Aorta (tissue), 5 donors: ENCODE measurements around the gene RPL32. TPM values are rescaled to one million over a fixed set of nuclear protein-coding genes. Genes with fewer than 3 reads are reported as not detected.
"Not testable (repeated sequence)": the region's sequence is repeated elsewhere in the genome, so short reads cannot be mapped to it uniquely, and the experiment has no call there.

ENCODE experiments used
- ATAC-seq: fragments of 200-7000 bp; cut with Tn5 transposase; one replicate; pipeline ENCODE4 v1.9.1; 2022; ENCODE audit warnings: moderate library complexity; ENCODE audit not compliant: low FRiP score
- DNase-seq, 2 donors: peaks; one replicate each; pipeline ENCODE4 v3.0.0-alpha.2; 2020
- H3K27ac ChIP-seq, 2 donors: one replicate each; pipeline ENCODE4 v1.5.1; 2013; ENCODE audit warnings: low read length in 2 of 2, mild to moderate bottlenecking in 2 of 2, moderate library complexity in 2 of 2, control low read depth in 1 of 2, inconsistent platforms in 1 of 2, low read depth in 1 of 2
- H3K27me3 ChIP-seq, 2 donors: one replicate each; pipeline ENCODE4 v1.6.1; 2013; ENCODE audit warnings: control low read depth in 1 of 2, low read length in 1 of 2, mild to moderate bottlenecking in 1 of 2, moderate library complexity in 1 of 2; ENCODE audit not compliant: insufficient read depth in 2 of 2, control insufficient read depth in 1 of 2
- H3K36me3 ChIP-seq, 2 donors: one replicate each; pipeline ENCODE4 v1.6.1; 2013; ENCODE audit warnings: control low read depth in 1 of 2, low read length in 1 of 2, mild to moderate bottlenecking in 1 of 2; ENCODE audit not compliant: insufficient read depth in 2 of 2, control insufficient read depth in 1 of 2
- H3K4me1 ChIP-seq, 2 donors: one replicate each; pipeline ENCODE4 v1.6.1; 2013; ENCODE audit warnings: low read length in 2 of 2, control low read depth in 1 of 2, mild to moderate bottlenecking in 1 of 2, moderate library complexity in 1 of 2; ENCODE audit not compliant: insufficient read depth in 2 of 2, control insufficient read depth in 1 of 2
- H3K4me3 ChIP-seq, 2 donors: one replicate each; pipeline ENCODE4 v1.5.1; 2013; ENCODE audit warnings: low read length in 2 of 2, control low read depth in 1 of 2, mild to moderate bottlenecking in 1 of 2
- H3K9me3 ChIP-seq: one replicate; pipeline ENCODE4 v1.6.1; 2013; ENCODE audit warnings: mild to moderate bottlenecking, low read length; ENCODE audit not compliant: control insufficient read depth
- WGBS, 2 donors: extraction: QIAGEN DNeasy Blood & Tissue Kit; methylation state at CpG; one replicate each; pipeline ENCODE4 v1.1.7; 2013; 5-methylcytosine and 5-hydroxymethylcytosine counted together
- intact Hi-C, 2 donors: fragments of 100-400 bp; cut with DNase I; formaldehyde crosslinking; loops; one replicate each; pipeline versions ENCODE4 v1.14.2 to v1.15.0; 2022
- polyA plus RNA-seq, 2 donors: library from polyadenylated mRNA; stranded (reverse); fragments of 200-250 nt; gene quantifications; one replicate each; pipeline ENCODE4 v1.2.3, GENCODE V29; 2013
- total RNA-seq, 2 donors: library from RNA; stranded (reverse); fragmentation: NEBNext Ultra II Directional; extraction: Animal tissue kit (Norgen Biotek cat#: 25700); gene quantifications; one replicate each; pipeline ENCODE4 v1.2.1, GENCODE V29; 2021
- donor health status: healthy with polysubstance abuse.
- donor health status: Bipolar disorder and iron deficiency.
- donor health status: DM: no; HTN: no; CAD: no.
- donor health status: DM: no; HTN: no; CAD: no.
- donor health status: DM: yes; HTN: yes; CAD: no.

The RPL32 gene
- total and polyA plus RNA-seq, 4 donors: 1,255 to 3,270 (median 2,064) TPM

- H3K4me1 ChIP-seq: no peaks in the 10 kb centered on the region
- H3K27me3 ChIP-seq: no peaks in the 10 kb centered on the region
- no peaks in the 10 kb centered on the region for H3K9me3 ChIP-seq
- 55 to 59% methylated on average over 8 of the region's 8 CpGs for WGBS, 2 donors
- peak overlapping the region in 1 of 2 donors; percentile 49 for H3K27ac ChIP-seq
- DNase-seq (no peak), ATAC-seq (no peak)
- no peak overlapping the region for H3K4me3 ChIP-seq
- no peaks in the 10 kb centered on the region for H3K36me3 ChIP-seq
- intact Hi-C loops: no loop called here
Observed at GRCh38 chr3:12797892-12798558, 43.3 kb downstream of the RPL32 start.

- no peak for ATAC-seq
- no peak for DNase-seq
- no peaks in the 10 kb centered on the region for H3K4me1 ChIP-seq
- WGBS, 2 donors: 25 to 32% methylated on average over 13 to 17 of the region's 17 CpGs
- peak overlapping the region; percentile 49 to 91 for H3K27ac ChIP-seq
- H3K27me3 ChIP-seq: no peaks in the 10 kb centered on the region
- peak overlapping the region in 1 of 2 donors; percentile 70 for H3K4me3 ChIP-seq
- H3K9me3 ChIP-seq: no peaks in the 10 kb centered on the region
- no peaks in the 10 kb centered on the region for H3K36me3 ChIP-seq
- intact Hi-C loops: no loop called here
Observed at GRCh38 chr3:12797124-12797891, 44.1 kb downstream of the RPL32 start.

GRCh38 chr3:12796171-12797123, 44.9 kb downstream of the RPL32 start, which contains the start of gene CAND2:
Gene CAND2 (plus strand): TSS chr3:12796680. CDS start chr3:12796721, 41 bp downstream.
- H3K36me3 ChIP-seq: no peaks in the 10 kb centered on the region
- intact Hi-C loops: no loop called here
- DNase-seq (peak; percentile 82 to 92), ATAC-seq (peak; percentile 91)
- no peaks in the 10 kb centered on the region for H3K9me3 ChIP-seq
- H3K4me1 ChIP-seq: no peaks in the 10 kb centered on the region
- WGBS, 2 donors: 5 to 8% methylated on average over 36 to 61 of the region's 61 CpGs
- H3K4me3 ChIP-seq: peak within 1 kb of the TSS; percentile 46 to 70
- H3K27me3 ChIP-seq: no peaks in the 10 kb centered on the region
- H3K27ac ChIP-seq: peak within 1 kb of the TSS; percentile 82 to 91

- H3K27me3 ChIP-seq: no peaks in the 10 kb centered on the region
- DNase-seq (no peak), ATAC-seq (no peak)
- H3K27ac ChIP-seq: no peak overlapping the region
- H3K4me3 ChIP-seq: no peak overlapping the region
- intact Hi-C loops: no loop called here
- H3K9me3 ChIP-seq: no peaks in the 10 kb centered on the region
- H3K4me1 ChIP-seq: no peaks in the 10 kb centered on the region
- H3K36me3 ChIP-seq: no peaks in the 10 kb centered on the region
- WGBS, 2 donors: 43 to 58% methylated on average over 5 of the region's 5 CpGs
Observed at GRCh38 chr3:12793701-12794100, 47.7 kb downstream of the RPL32 start.

- ATAC-seq: no peak
- H3K27ac ChIP-seq: no peak overlapping the region
- 18 to 30% methylated on average over 1 of the region's 1 CpG for WGBS, 2 donors
Observed at GRCh38 chr3:12791430-12791829, 49.9 kb downstream of the RPL32 start.

GRCh38 chr3:12787967-12788690, 53.2 kb downstream of the RPL32 start:
- H3K36me3 ChIP-seq, H3K4me3 ChIP-seq, intact Hi-C loops, H3K4me1 ChIP-seq, ATAC-seq, H3K27ac ChIP-seq, H3K27me3 ChIP-seq, H3K9me3 ChIP-seq, DNase-seq: not testable (repeated sequence)
- 90 to 92% methylated on average over 23 of the region's 23 CpGs for WGBS, 2 donors

More at GRCh38 chr3:12791430-12791829, 49.9 kb downstream of the RPL32 start:
- no peaks in the 10 kb centered on the region for H3K27me3 ChIP-seq
- DNase-seq: no peak
- H3K4me3 ChIP-seq: no peak overlapping the region
- intact Hi-C loops: no loop called here
- H3K9me3 ChIP-seq: no peaks in the 10 kb centered on the region
- H3K4me1 ChIP-seq: no peaks in the 10 kb centered on the region
- no peaks in the 10 kb centered on the region for H3K36me3 ChIP-seq

GRCh38 chr3:12787346-12787745, 54.0 kb downstream of the RPL32 start:
- H3K27ac ChIP-seq, intact Hi-C loops, H3K4me1 ChIP-seq, H3K9me3 ChIP-seq, H3K4me3 ChIP-seq, H3K27me3 ChIP-seq, ATAC-seq, H3K36me3 ChIP-seq: not testable (repeated sequence)
- 36 to 70% methylated on average over 9 of the region's 9 CpGs for WGBS, 2 donors
- DNase-seq: peak in 1 of 2 donors; percentile 86

- intact Hi-C loops: no loop called here
- Histone ChIP-seq H3K4me3 (no peak overlapping the region), H3K36me3 (no peaks in the 10 kb centered on the region), H3K27ac (no peak overlapping the region), H3K27me3 (no peaks in the 10 kb centered on the region), H3K9me3 (no peaks in the 10 kb centered on the region), H3K4me1 (no peaks in the 10 kb centered on the region)
- ATAC-seq: no peak
- no peak for DNase-seq
- 50 to 59% methylated on average over 4 of the region's 4 CpGs for WGBS, 2 donors
Observed at GRCh38 chr3:12785096-12785495, 56.3 kb downstream of the RPL32 start.
